Neuronal stem cell (in vitro differentiated cells): ENCODE results near the gene CAMK4.

ENCODE experiments used
- DNase-seq: peaks from one replicate; pipeline ENCODE4 v3.0.0-alpha.2; 2013; ENCODE audit warnings: low spot score
- H2AFZ ChIP-seq: one replicate; pipeline ENCODE4 v1.6.1; 2013; ENCODE audit warnings: mild to moderate bottlenecking, low read length, inconsistent platforms
- H2AK5ac ChIP-seq: 2 replicates; pipeline ENCODE4 v1.6.1; 2013; ENCODE audit warnings: low read depth, mild to moderate bottlenecking, inconsistent platforms, low read length, moderate library complexity, mixed read lengths
- H2BK120ac ChIP-seq: 2 replicates; pipeline ENCODE4 v1.6.1; 2013; ENCODE audit warnings: low read depth, mild to moderate bottlenecking, inconsistent platforms, low read length, moderate library complexity, mixed read lengths
- H2BK12ac ChIP-seq: one replicate; pipeline ENCODE4 v1.6.1; 2013; ENCODE audit warnings: low read length, inconsistent platforms
- H2BK15ac ChIP-seq: 2 replicates; pipeline ENCODE4 v1.6.1; 2013; ENCODE audit warnings: mild to moderate bottlenecking, low read length, inconsistent platforms, mixed read lengths
- H2BK5ac ChIP-seq: one replicate; pipeline ENCODE4 v1.6.1; 2013; ENCODE audit warnings: inconsistent platforms, mild to moderate bottlenecking, low read length, moderate library complexity
- H3K14ac ChIP-seq: one replicate; pipeline ENCODE4 v1.6.1; 2013; ENCODE audit warnings: low read length, inconsistent platforms
- H3K18ac ChIP-seq: 2 replicates; pipeline ENCODE4 v1.6.1; 2013; ENCODE audit warnings: low read length, inconsistent platforms
- H3K23ac ChIP-seq: 2 replicates; pipeline ENCODE4 v1.6.1; 2013; ENCODE audit warnings: low read depth, mild to moderate bottlenecking, mixed read lengths, low read length, inconsistent platforms; ENCODE audit not compliant: poor library complexity
- H3K27ac ChIP-seq: replicated peaks from 3 replicates; pipeline ENCODE4 v1.5.1; 2013; ENCODE audit warnings: low read length, inconsistent platforms
- H3K27me3 ChIP-seq, 3 experiments: 2 replicates each; pipeline ENCODE4 v1.6.1; 2013; ENCODE audit warnings: low read length in 3 of 3, mild to moderate bottlenecking in 2 of 3, inconsistent platforms in 1 of 3, low read depth in 1 of 3, mixed read lengths in 1 of 3, moderate library complexity in 1 of 3; ENCODE audit not compliant: control insufficient read depth in 3 of 3, insufficient read depth in 3 of 3
- H3K36me3 ChIP-seq, 2 donors: replicated peaks in 1 of 2; 2 replicates each; pipeline ENCODE4 v1.6.1; 2013; ENCODE audit warnings: low read length in 2 of 2; ENCODE audit not compliant: control insufficient read depth in 2 of 2, insufficient read depth in 2 of 2
- H3K4ac ChIP-seq: 2 replicates; pipeline ENCODE4 v1.6.1; 2013; ENCODE audit warnings: inconsistent platforms, mild to moderate bottlenecking, low read length, moderate library complexity
- H3K4me1 ChIP-seq, 2 donors: 1 replicate in 1 of 2; 2 replicates in 1 of 2; pipeline ENCODE4 v1.6.1; 2013; ENCODE audit warnings: low read length in 2 of 2, low read depth in 1 of 2; ENCODE audit not compliant: control insufficient read depth in 2 of 2, insufficient read depth in 1 of 2
- H3K4me2 ChIP-seq: one replicate; pipeline ENCODE4 v1.6.1; 2013; ENCODE audit warnings: mild to moderate bottlenecking, low read length, inconsistent platforms; ENCODE audit not compliant: insufficient read depth, poor library complexity, severe bottlenecking
- H3K4me3 ChIP-seq, 2 donors: 2 replicates each; pipeline ENCODE4 v1.5.1; 2013; ENCODE audit warnings: low read length in 2 of 2, mild to moderate bottlenecking in 2 of 2, inconsistent platforms in 1 of 2, moderate library complexity in 1 of 2
- H3K79me1 ChIP-seq: one replicate; pipeline ENCODE4 v1.6.1; 2013; ENCODE audit warnings: low read depth, mild to moderate bottlenecking, inconsistent platforms, low read length, moderate library complexity
- H3K9ac ChIP-seq: one replicate; pipeline ENCODE4 v1.6.1; 2013; ENCODE audit warnings: mild to moderate bottlenecking, low read depth, low read length, inconsistent platforms; ENCODE audit not compliant: poor library complexity
- H3K9me3 ChIP-seq, 2 donors: replicated peaks in 1 of 2; 2 replicates each; pipeline versions ENCODE3 to v1.6.1; 2013; ENCODE audit warnings: low read length in 2 of 2, mild to moderate bottlenecking in 2 of 2, inconsistent platforms in 1 of 2, low read depth in 1 of 2, mixed read lengths in 1 of 2, moderate library complexity in 1 of 2; ENCODE audit not compliant: control insufficient read depth in 2 of 2, insufficient read depth in 1 of 2
- H4K8ac ChIP-seq: one replicate; pipeline ENCODE4 v1.6.1; 2013; ENCODE audit warnings: low read depth, mild to moderate bottlenecking, inconsistent platforms, low read length, moderate library complexity
- H4K91ac ChIP-seq: one replicate; pipeline ENCODE4 v1.6.1; 2013; ENCODE audit warnings: low read length, low read depth, mild to moderate bottlenecking, inconsistent platforms; ENCODE audit not compliant: poor library complexity
- WGBS, 2 donors: extraction: QIAGEN DNeasy Blood & Tissue Kit; methylation state at CpG; one replicate each; pipeline ENCODE4 v1.1.7; 2013; ENCODE audit warnings: missing lambda C conversion rate in 2 of 2, mixed read lengths in 1 of 2; ENCODE audit not compliant: insufficient read length in 2 of 2, insufficient replicate concordance in 1 of 2; ENCODE audit errors: extremely low coverage in 2 of 2; 5-methylcytosine and 5-hydroxymethylcytosine counted together

CAMK4 gene

GRCh38 chr5:111535879-111536549 is 311.8 kb downstream of the CAMK4 start:
- Histone ChIP-seq H3K23ac (no peak overlapping the region), H3K4ac (no peak overlapping the region), H2AFZ (no peak overlapping the region), H4K91ac (no peak overlapping the region), H3K36me3 (no peaks in the 10 kb centered on the region), H3K27me3 (no peaks in the 10 kb centered on the region), H2AK5ac (no peak overlapping the region), H3K18ac (no peak overlapping the region), H2BK12ac (no peak overlapping the region), H4K8ac (no peak overlapping the region), H3K14ac (no peak overlapping the region), H3K4me1 (peaks cover 4 to 5% of the 10 kb centered on the region in 2 donors), H3K4me2 (no peak overlapping the region), H2BK15ac (no peak overlapping the region), H3K9ac (no peak overlapping the region), H2BK5ac (no peak overlapping the region), H3K27ac (no peak overlapping the region), H3K9me3 (peaks cover 0 to 3% of the 10 kb centered on the region in 2 donors), H2BK120ac (no peak overlapping the region), H3K4me3 (no peak overlapping the region), H3K79me1 (no peaks in the 10 kb centered on the region)
- WGBS, 2 donors: no CpG with 5 or more reads among the region's 1 CpG
- no peak for DNase-seq

GRCh38 chr5:111537141-111538024 is 313.2 kb downstream of the CAMK4 start:
- Histone ChIP-seq H3K36me3 (no peaks in the 10 kb centered on the region), H3K18ac (no peak overlapping the region), H3K23ac (no peak overlapping the region), H2BK12ac (no peak overlapping the region), H3K4me2 (no peak overlapping the region), H3K79me1 (no peaks in the 10 kb centered on the region), H3K4me1 (peaks cover 3 to 5% of the 10 kb centered on the region in 2 donors), H2AK5ac (no peak overlapping the region), H4K91ac (no peak overlapping the region), H3K4me3 (no peak overlapping the region), H4K8ac (no peak overlapping the region), H3K4ac (no peak overlapping the region), H2BK5ac (no peak overlapping the region), H3K27me3 (no peaks in the 10 kb centered on the region), H3K14ac (no peak overlapping the region), H3K27ac (no peak overlapping the region), H2BK15ac (no peak overlapping the region), H2AFZ (no peak overlapping the region), H2BK120ac (no peak overlapping the region), H3K9ac (no peak overlapping the region), H3K9me3 (peaks cover 0 to 3% of the 10 kb centered on the region in 2 donors)
- DNase-seq: no peak
- no CpG with 5 or more reads among the region's 1 CpG for WGBS, 2 donors
